PC-3 (cell line): ENCODE data around the gene ECHDC3. TPM values are rescaled to one million over a fixed set of nuclear protein-coding genes. Genes with fewer than 3 reads are reported as not detected.

Experiments
- ATAC-seq: fragments of 200-7000 bp; cut with Tn5 transposase; 2 replicates; pipeline ENCODE4 v1.9.1; 2020; ENCODE audit warnings: mild to moderate bottlenecking, moderate library complexity
- BruUV-seq: library from RNA; stranded (reverse); fragments of 400-500 nt; replicated peaks from 2 replicates; lab custom pipeline; 2021; lab: Mats Ljungman, UMichigan
- CTCF ChIA-PET: fragments of 300-600 bp; sonication (Branson Sonifier 250); formaldehyde crosslinking; loops from one replicate; lab custom pipeline; 2022; ENCODE audit warnings: antibody characterized with exemption; lab: Charles Lee
- POLR2A ChIA-PET: fragments of 300-600 bp; sonication (Branson Sonifier 250); formaldehyde crosslinking; loops from one replicate; lab custom pipeline; 2022; ENCODE audit warnings: antibody characterized with exemption; ENCODE audit not compliant: unreplicated experiment; lab: Charles Lee
- DNase-seq: peaks from one replicate; pipeline ENCODE4 v3.0.0-alpha.2; 2015
- H2AFZ ChIP-seq: fragments of 300-600 bp; sonication (generic); 2 replicates; pipeline ENCODE4 v1.6.0; 2016; ENCODE audit warnings: antibody characterized with exemption, low read length
- H3F3A ChIP-seq: fragments of 300-600 bp; sonication (generic); one replicate; pipeline ENCODE4 v1.6.0; 2017; ENCODE audit warnings: antibody characterized with exemption, low read length, control low read depth, mild to moderate bottlenecking; ENCODE audit not compliant: unreplicated experiment
- H3K27ac ChIP-seq: fragments of 300-600 bp; sonication (generic); 2 replicates; pipeline ENCODE4 v1.5.1; 2016; ENCODE audit warnings: mild to moderate bottlenecking, low read length
- H3K27me3 ChIP-seq: fragments of 300-600 bp; sonication (generic); 2 replicates; pipeline ENCODE4 v1.6.1; 2016; ENCODE audit warnings: low read length, mixed read lengths
- H3K36me3 ChIP-seq: fragments of 300-600 bp; sonication (generic); 2 replicates; pipeline ENCODE4 v1.6.1; 2016; ENCODE audit warnings: low read depth, mixed run types, low read length, mixed read lengths
- H3K4me1 ChIP-seq: fragments of 300-600 bp; sonication (generic); 2 replicates; pipeline ENCODE4 v1.5.1; 2016; ENCODE audit warnings: low read length; ENCODE audit not compliant: insufficient read depth
- H3K4me2 ChIP-seq: fragments of 300-600 bp; sonication (generic); 2 replicates; pipeline ENCODE4 v1.6.0; 2016; ENCODE audit warnings: low read length
- H3K4me3 ChIP-seq: fragments of 300-600 bp; sonication (generic); 2 replicates; pipeline ENCODE4 v1.5.1; 2016; ENCODE audit warnings: mild to moderate bottlenecking, low read length, mixed read lengths
- H3K79me2 ChIP-seq: fragments of 300-600 bp; sonication (generic); 2 replicates; pipeline ENCODE4 v1.6.1; 2017; ENCODE audit warnings: low read length, mixed read lengths
- H3K9ac ChIP-seq: fragments of 300-600 bp; sonication (generic); 2 replicates; pipeline ENCODE4 v1.6.0; 2016; ENCODE audit warnings: mild to moderate bottlenecking, low read length
- H3K9me2 ChIP-seq: fragments of 300-600 bp; sonication (generic); replicated peaks from 2 replicates; pipeline ENCODE4 v1.6.1; 2016; ENCODE audit warnings: mixed run types, low read length, mixed read lengths
- H3K9me3 ChIP-seq: fragments of 300-600 bp; sonication (generic); 2 replicates; pipeline ENCODE4 v1.6.1; 2016; ENCODE audit warnings: low read length, mixed read lengths
- H4K20me1 ChIP-seq: fragments of 300-600 bp; sonication (generic); 2 replicates; pipeline ENCODE4 v1.6.1; 2016; ENCODE audit warnings: low read length, mixed read lengths
- EZH2 ChIP-seq: fragments of 300-600 bp; sonication (generic); IDR thresholded peaks from one replicate; pipeline ENCODE4 v1.6.1; 2017; ENCODE audit warnings: antibody characterized with exemption, mild to moderate bottlenecking, low read length; ENCODE audit not compliant: unreplicated experiment
- EZH2phosphoT487 ChIP-seq: fragments of 300-600 bp; sonication (generic); IDR thresholded peaks from 2 replicates; pipeline ENCODE4 v1.6.1; 2018; ENCODE audit warnings: mild to moderate bottlenecking, antibody characterized with exemption, low read length, borderline replicate concordance
- intact Hi-C: fragments of 100-400 bp; cut with micrococcal nuclease; formaldehyde crosslinking; loops from 2 replicates; pipeline ENCODE4 v1.9.0; 2023
- total RNA-seq: library from RNA; depleted of rRNA; stranded (reverse); fragments of >200 nt; gene quantifications from 2 replicates; pipeline ENCODE4 v1.2.3, GENCODE V29; 2014
- TF ChIP-seq, protein P1 (sequence below): fragments of 300-600 bp; sonication (generic); conservative IDR thresholded peaks from 2 replicates; pipeline ENCODE4 v1.5.1; 2017; ENCODE audit warnings: antibody characterized with exemption, low read depth, mild to moderate bottlenecking, low read length

The ECHDC3 gene
- total RNA-seq, 1 experiment from 2014 or later = not detected

DNA sequence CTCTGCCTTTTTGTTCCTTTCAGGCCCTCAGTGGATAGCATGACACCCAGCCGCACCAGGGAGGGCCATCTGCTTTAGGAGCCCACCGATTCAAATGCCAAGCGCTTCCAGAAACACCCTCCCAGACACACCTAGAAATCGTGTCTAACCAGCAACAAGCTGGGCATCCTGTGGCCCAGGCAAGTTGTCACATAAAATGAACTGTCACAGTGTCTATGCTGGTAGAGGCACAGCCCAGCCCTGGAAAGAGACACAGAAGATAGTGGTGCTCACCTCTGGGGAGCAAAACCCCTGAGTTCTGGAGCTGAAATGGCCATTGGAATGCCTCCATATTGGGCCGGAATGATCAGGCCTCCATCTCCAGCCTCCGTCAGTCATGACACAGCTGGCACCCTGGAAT is 38.9 kb downstream of the ECHDC3 start:
- ATAC-seq = no peak
- Histone ChIP-seq H3F3A (no peaks in the 10 kb centered on the region), H3K27me3 (no peaks in the 10 kb centered on the region), H3K9ac (no peak overlapping the region), H3K9me2 (no peaks in the 10 kb centered on the region), H3K4me3 (no peak overlapping the region), H3K36me3 (no peaks in the 10 kb centered on the region; the same call in 1 of the 2 replicates), H4K20me1 (no peaks in the 10 kb centered on the region), H2AFZ (no peak overlapping the region), H3K4me1 (no peaks in the 10 kb centered on the region), H3K9me3 (no peaks in the 10 kb centered on the region), H3K27ac (no peak overlapping the region), H3K4me2 (no peak overlapping the region), H3K79me2 (no peaks in the 10 kb centered on the region)
- no peak for DNase-seq
- intact Hi-C loops = loop anchor here (5.0 kb wide), 1 partner anchor 36 kb away; no protein-coding TSS in a partner anchor
- CTCF ChIA-PET = no interaction called here
- no TSS peak for BruUV-seq
- POLR2A ChIA-PET = no interaction called here
- TF ChIP-seq EZH2 (no peak), EZH2phosphoT487 (no peak)
- TF ChIP-seq, protein P1, sequence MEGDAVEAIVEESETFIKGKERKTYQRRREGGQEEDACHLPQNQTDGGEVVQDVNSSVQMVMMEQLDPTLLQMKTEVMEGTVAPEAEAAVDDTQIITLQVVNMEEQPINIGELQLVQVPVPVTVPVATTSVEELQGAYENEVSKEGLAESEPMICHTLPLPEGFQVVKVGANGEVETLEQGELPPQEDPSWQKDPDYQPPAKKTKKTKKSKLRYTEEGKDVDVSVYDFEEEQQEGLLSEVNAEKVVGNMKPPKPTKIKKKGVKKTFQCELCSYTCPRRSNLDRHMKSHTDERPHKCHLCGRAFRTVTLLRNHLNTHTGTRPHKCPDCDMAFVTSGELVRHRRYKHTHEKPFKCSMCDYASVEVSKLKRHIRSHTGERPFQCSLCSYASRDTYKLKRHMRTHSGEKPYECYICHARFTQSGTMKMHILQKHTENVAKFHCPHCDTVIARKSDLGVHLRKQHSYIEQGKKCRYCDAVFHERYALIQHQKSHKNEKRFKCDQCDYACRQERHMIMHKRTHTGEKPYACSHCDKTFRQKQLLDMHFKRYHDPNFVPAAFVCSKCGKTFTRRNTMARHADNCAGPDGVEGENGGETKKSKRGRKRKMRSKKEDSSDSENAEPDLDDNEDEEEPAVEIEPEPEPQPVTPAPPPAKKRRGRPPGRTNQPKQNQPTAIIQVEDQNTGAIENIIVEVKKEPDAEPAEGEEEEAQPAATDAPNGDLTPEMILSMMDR = no peak

DNA sequence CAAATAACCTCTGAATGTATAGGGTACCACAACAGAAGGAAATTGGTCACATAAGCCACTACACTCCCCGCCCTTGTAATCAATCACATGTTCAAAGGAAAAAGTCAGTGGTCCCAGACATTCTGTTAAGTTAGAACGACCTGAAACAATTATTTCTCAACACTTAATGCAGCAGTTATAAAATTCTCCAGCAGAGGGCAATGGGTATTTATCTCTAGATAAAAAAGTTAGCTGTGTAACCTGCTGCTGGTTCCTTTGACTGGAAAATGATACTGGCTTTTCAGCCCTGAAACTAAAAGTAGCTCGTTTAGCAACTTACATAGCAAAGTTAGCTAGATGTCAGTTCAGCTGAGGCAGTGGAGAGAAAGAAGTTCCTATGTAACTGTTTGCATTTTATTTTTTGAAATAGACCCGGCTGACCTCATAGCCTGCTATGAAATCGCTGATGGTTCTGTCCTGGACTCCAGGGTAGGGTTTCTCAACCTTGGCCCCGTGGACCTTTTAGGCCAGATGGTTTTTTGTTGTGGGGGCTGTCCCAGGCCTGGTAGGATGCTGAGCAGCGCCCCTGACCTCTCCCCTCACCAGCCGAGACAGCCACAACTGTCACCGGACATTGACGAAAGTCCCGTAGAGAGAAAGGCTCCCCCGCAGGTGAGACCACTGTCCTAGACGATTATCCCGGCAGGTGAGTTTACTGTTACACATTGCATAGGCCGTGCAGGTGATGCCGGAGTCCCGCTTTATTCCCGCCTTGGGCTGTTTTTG is 40.8 kb downstream of the ECHDC3 start:
- CTCF ChIA-PET = interaction anchor here (0.6 to 1.9 kb wide), 9 partner anchors 11 to 286 kb away, joined by 3 to 10 read pairs (median 4); partner anchors contain the start of gene PROSER2
- Histone ChIP-seq H3K9ac (no peak overlapping the region), H2AFZ (0 out of 2 replicates have a peak overlapping the region, but pooled peaks have one; percentile 28), H3K9me2 (no peaks in the 10 kb centered on the region), H3K4me2 (0 out of 2 replicates have a peak overlapping the region, but pooled peaks have one; percentile 6), H3K27ac (no peak overlapping the region), H3K79me2 (no peaks in the 10 kb centered on the region), H3K4me1 (no peaks in the 10 kb centered on the region), H3K36me3 (no peaks in the 10 kb centered on the region; the same call in 1 of the 2 replicates), H4K20me1 (no peaks in the 10 kb centered on the region), H3K9me3 (no peaks in the 10 kb centered on the region), H3F3A (no peaks in the 10 kb centered on the region), H3K27me3 (no peaks in the 10 kb centered on the region), H3K4me3 (no peak overlapping the region)
- DNase-seq (peak; percentile 82), ATAC-seq (peak; percentile 67)
- intact Hi-C loops = loop anchor here (1.0 to 5.0 kb wide), 2 partner anchors 34 to 203 kb away; no protein-coding TSS in a partner anchor
- no TSS peak for BruUV-seq
- POLR2A ChIA-PET = interaction anchor here (1.3 kb wide), 1 partner anchor 11 kb away, joined by 5 read pairs; no protein-coding TSS in a partner anchor
- no peak for TF ChIP-seq EZH2phosphoT487
- TF ChIP-seq, protein P1 = peak; percentile 64
- TF ChIP-seq EZH2 = no peak

DNA sequence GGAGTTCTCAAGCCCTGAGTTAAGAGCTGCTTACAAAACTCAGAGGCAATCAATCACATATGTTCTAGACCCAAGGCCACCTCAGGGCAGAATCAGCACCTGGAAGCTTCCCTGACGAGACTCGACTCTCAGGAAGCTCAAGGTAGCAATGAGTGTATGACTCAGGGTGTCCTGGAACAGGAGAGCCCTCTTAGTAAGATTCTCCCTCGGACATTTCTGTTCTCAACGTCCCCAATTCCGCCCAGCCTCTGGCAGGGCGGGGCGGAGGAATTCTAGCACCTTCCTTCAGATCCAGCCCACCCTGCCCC is 41.3 kb downstream of the ECHDC3 start:
- intact Hi-C loops = loop anchor here (5.0 kb wide), 1 partner anchor 34 kb away; no protein-coding TSS in a partner anchor
- ChIA-PET POLR2A (interaction anchor here (1.3 kb wide), 1 partner anchor 10 kb away, joined by 5 read pairs; no protein-coding TSS in a partner anchor), CTCF (interaction anchor here (0.6 to 1.9 kb wide), 6 partner anchors 10 to 286 kb away, joined by 3 to 10 read pairs (median 6); no protein-coding TSS in a partner anchor)
- no peaks in the 10 kb centered on the region for H4K20me1 ChIP-seq
- no peak overlapping the region for H3K9ac ChIP-seq
- no peak overlapping the region for H3K27ac ChIP-seq
- no peaks in the 10 kb centered on the region for H3K79me2 ChIP-seq
- no peaks in the 10 kb centered on the region for H3K9me2 ChIP-seq
- H3K4me3 ChIP-seq = no peak overlapping the region
- H3K4me2 ChIP-seq = no peak overlapping the region
- no TSS peak for BruUV-seq
- H2AFZ ChIP-seq = no peak overlapping the region
- H3F3A ChIP-seq = no peaks in the 10 kb centered on the region
- H3K36me3 ChIP-seq = no peaks in the 10 kb centered on the region; the same call in 1 of the 2 replicates
- H3K4me1 ChIP-seq = no peaks in the 10 kb centered on the region
- no peaks in the 10 kb centered on the region for H3K9me3 ChIP-seq
- ATAC-seq (no peak), DNase-seq (peak; percentile 8)
- H3K27me3 ChIP-seq = no peaks in the 10 kb centered on the region
- TF ChIP-seq EZH2phosphoT487 (no peak), EZH2 (no peak)
- TF ChIP-seq, protein P1 = no peak
